Right cardiac atrium (tissue), 5 donors: ENCODE data around the gene TCTN2. TPM values are rescaled to one million over a fixed set of nuclear protein-coding genes. Genes with fewer than 3 reads are reported as not detected.
A peak's percentile ranks its signal among the peaks of the same experiment; 100 is the strongest.

Experiments used
- ATAC-seq, 2 donors: fragments of 200-7000 bp; cut with Tn5 transposase; one replicate each; pipeline versions ENCODE4 v1.8.0 to v1.9.1; 2020; ENCODE audit warnings: moderate library complexity in 2 of 2, mild to moderate bottlenecking in 1 of 2
- DNase-seq, 3 donors: peaks; one replicate each; pipeline ENCODE4 v3.0.0-alpha.2; 2020
- H3K27ac ChIP-seq: one replicate; pipeline ENCODE4 v1.5.1; 2013; ENCODE audit warnings: mild to moderate bottlenecking, low read length, control low read depth, moderate library complexity
- H3K27me3 ChIP-seq: one replicate; pipeline ENCODE4 v1.6.1; 2013; ENCODE audit not compliant: control insufficient read depth, insufficient read depth
- H3K4me1 ChIP-seq: one replicate; pipeline ENCODE4 v1.6.1; 2013; ENCODE audit warnings: low read length; ENCODE audit not compliant: control insufficient read depth, insufficient read depth
- H3K4me3 ChIP-seq: one replicate; pipeline ENCODE4 v1.5.1; 2013; ENCODE audit warnings: low read length, control low read depth
- H3K9me3 ChIP-seq: one replicate; pipeline ENCODE4 v1.6.1; 2013; ENCODE audit warnings: low read length; ENCODE audit not compliant: control insufficient read depth
- WGBS: extraction: QIAGEN DNeasy Blood & Tissue Kit; methylation state at CpG from one replicate; pipeline ENCODE4 v1.1.7; 2013; 5-methylcytosine and 5-hydroxymethylcytosine counted together
- intact Hi-C, 4 donors: fragments of 100-400 bp; cut with DNase I; formaldehyde crosslinking; loops; one replicate each; pipeline versions ENCODE4 v1.11.0 to v1.14.0; 2022 to 2023
- polyA plus RNA-seq: library from polyadenylated mRNA; stranded (reverse); fragments of 200-250 nt; gene quantifications from one replicate; pipeline ENCODE4 v1.2.3, GENCODE V29; 2013
- total RNA-seq, 4 donors: library from RNA; stranded (reverse); fragmentation: NEBNext Ultra II Directional; extraction: Animal tissue kit (Norgen Biotek cat#: 25700); gene quantifications; one replicate each; pipeline ENCODE4 v1.2.1, GENCODE V29; 2021
- donor health status: healthy with polysubstance abuse.
- donor health status: DM: no; HTN: yes; CAD: no.
- donor health status: DM: no; HTN: no; CAD: no.
- donor health status: DM: no; HTN: yes; CAD: no; lungs with severe emphysema.
- donor health status: DM: yes; HTN: yes; CAD: no.

Gene TCTN2
- total and polyA plus RNA-seq, 5 donors, result 3.2 to 5.8 (median 4.6) TPM

DNA sequence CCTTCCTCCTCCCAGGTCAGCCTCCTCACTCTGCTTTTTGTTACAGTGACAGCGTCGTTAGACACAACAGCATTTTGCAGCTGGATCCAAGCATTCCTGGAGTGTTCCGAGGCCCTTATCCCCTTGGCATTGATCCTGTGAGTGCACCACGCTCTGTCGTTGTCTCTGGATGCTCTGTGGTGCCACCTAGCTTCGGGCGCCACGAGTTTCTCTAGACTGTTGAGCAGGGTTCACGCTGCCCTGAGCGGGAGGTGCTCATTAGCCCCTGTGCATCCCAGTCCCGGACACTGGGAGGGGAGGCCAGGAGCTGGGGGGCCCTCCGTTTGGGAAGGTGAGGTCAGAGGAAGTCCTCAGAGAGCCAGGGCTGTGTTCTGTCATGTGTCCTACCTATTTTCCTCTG is 73.9 kb downstream of the TCTN2 start:
- 64% methylated on average over 12 of the region's 12 CpGs for WGBS
- ATAC-seq, result peak in 1 of 2 donors; percentile 18
- no peaks in the 10 kb centered on the region for H3K27me3 ChIP-seq

DNA sequence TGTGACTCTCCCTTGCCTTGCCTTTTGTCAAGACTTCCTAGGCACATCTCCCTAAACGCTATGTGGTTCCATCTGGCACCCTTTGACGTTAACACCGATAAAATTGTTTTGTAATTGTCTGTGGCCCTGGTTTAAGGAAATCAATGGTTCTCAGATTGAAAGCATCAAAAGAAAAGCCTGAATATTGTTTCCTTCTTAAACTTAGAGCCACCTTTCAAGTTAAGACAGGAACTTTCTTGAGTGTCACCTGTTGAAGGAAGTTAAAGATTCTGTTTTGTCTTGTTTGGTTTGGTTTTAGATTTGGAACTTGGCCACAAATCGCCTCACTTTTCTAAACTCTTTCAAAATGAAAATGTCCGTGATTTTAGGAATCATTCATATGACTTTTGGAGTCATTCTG is 76.4 kb downstream of the TCTN2 start:
- H3K27me3 ChIP-seq, result no peaks in the 10 kb centered on the region
- ATAC-seq (no peak), DNase-seq (no peak)
- H3K4me3 ChIP-seq, result no peak overlapping the region
- intact Hi-C loops, result no loop called here
- H3K4me1 ChIP-seq, result no peaks in the 10 kb centered on the region
- no peak overlapping the region for H3K27ac ChIP-seq
- 75% methylated on average over 5 of the region's 5 CpGs for WGBS
- H3K9me3 ChIP-seq, result no peaks in the 10 kb centered on the region

More for the DNA sequence above, 73.9 kb downstream of the TCTN2 start:
- Histone ChIP-seq H3K4me1 (no peaks in the 10 kb centered on the region), H3K9me3 (no peaks in the 10 kb centered on the region), H3K27ac (no peak overlapping the region), H3K4me3 (no peak overlapping the region)
- intact Hi-C loops, result no loop called here
- no peak for DNase-seq

DNA sequence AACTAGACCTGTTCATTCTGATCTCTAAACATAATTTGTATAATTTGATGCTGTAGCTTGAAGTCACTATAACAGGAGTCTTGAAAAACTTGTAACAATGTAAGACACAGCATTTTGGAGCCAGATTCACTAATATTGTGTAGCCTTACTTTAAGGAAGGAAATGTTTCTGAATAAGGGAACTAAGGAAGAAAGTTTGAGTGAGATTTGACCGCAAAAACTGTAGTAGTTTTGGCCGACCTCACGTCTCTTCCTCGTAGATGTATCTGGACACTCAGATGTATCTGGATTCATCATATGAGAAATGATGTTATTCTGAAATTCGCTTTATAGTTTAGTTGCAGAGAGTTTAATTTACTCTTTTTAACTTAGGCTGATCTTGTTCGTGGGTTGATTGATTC is 77.2 kb downstream of the TCTN2 start:
- Histone ChIP-seq H3K27me3 (no peaks in the 10 kb centered on the region), H3K9me3 (no peaks in the 10 kb centered on the region), H3K4me1 (no peaks in the 10 kb centered on the region), H3K4me3 (no peak overlapping the region), H3K27ac (no peak overlapping the region)
- ATAC-seq, result no peak
- intact Hi-C loops, result no loop called here
- no peak for DNase-seq
- 83% methylated on average over 6 of the region's 6 CpGs for WGBS

DNA sequence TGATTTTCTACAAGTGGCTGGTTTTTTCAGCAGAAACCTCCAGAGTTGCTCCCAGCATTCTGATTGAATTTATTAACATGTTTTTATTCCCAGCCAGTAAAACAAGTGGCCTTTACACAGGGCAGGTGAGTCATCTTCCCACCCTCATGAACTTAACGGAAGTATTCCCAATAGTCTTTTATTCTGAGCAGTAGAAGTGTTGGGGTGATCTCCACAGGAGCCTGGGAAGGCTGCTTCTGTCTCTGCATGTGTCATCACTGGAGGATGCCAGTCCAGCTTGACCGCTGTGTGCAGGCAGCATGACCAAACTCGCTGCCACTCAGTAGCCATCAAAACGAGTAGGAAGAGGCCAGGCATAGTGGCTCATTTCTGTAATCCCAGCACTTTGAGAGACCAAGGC is 77.7 kb downstream of the TCTN2 start:
- DNase-seq, result no peak
- Histone ChIP-seq H3K4me3 (no peak overlapping the region), H3K4me1 (no peaks in the 10 kb centered on the region), H3K9me3 (no peaks in the 10 kb centered on the region), H3K27me3 (no peaks in the 10 kb centered on the region), H3K27ac (no peak overlapping the region)
- ATAC-seq, result no peak
- WGBS, result 83% methylated on average over 4 of the region's 4 CpGs
- intact Hi-C loops, result no loop called here

DNA sequence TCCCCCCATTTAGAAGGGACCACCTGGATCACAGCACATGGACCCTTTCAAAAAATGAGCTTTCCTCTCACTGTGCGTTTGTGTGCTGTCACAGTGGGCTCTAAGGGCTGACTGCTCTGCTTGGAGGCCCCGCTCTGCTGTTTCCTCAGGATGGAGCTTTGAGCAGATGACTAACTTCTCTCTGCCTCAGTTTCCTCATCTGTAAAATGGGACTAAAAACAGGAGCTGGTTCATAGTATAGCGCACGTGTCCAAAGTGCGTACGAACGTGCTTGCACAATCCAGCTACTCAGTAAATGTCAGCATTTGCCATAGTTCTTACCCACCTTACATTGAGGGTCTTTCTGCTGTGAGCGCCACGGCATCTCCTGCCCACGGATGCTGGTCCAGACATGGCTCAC is 78.4 kb downstream of the TCTN2 start:
- ATAC-seq, result no peak
- intact Hi-C loops, result no loop called here
- 98% methylated on average over 10 of the region's 10 CpGs for WGBS

DNA sequence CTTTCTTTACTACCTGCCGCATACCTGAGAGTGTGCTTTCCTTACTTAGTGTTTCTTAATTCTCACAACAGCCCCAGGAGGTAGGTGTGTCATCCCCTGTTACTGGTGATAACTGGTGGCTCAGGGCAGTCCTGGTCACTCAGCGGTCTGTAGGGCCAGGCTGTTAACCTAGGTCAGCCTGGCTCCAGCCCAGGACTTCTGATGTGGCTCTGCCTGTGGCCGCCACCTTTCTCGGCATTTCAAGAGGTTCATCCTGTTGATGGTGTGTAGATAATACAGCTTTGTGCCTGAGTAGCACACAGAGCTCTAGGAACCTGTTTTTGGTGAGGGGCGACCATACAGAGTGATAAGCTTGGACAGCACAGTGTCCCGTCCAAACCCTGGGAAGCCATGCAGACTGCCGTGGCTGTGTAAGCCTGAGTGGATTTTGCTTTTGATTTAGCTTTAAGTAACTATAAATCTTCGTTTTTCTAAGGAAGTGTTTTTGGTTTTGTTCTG is 79.3 kb downstream of the TCTN2 start:
- ATAC-seq (no peak), DNase-seq (no peak)
- intact Hi-C loops, result no loop called here

More for the DNA sequence above, 78.4 kb downstream of the TCTN2 start:
- no peaks in the 10 kb centered on the region for H3K27me3 ChIP-seq
- H3K9me3 ChIP-seq, result no peaks in the 10 kb centered on the region
- H3K27ac ChIP-seq, result no peak overlapping the region
- H3K4me1 ChIP-seq, result no peaks in the 10 kb centered on the region
- H3K4me3 ChIP-seq, result no peak overlapping the region
- DNase-seq, result no peak

DNA sequence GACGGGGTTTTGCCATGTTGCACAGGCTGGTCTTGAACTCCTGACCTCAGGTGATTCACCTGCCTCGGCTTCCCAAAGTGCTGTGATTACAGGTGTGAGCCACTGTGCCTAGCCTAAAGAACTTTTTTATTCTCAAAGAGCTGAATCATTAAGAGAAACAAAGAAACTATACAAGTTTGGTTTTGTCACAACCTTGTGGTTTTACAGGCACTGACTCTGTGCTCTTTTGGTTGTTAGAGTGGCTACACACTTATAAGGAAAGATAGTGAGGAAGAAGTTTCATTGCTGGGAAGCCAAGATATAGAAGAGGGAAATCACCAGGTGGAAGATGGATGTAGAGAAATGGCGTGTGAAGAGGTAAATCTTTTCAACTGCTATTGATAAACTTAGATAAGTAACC is 81.1 kb downstream of the TCTN2 start:
- H3K27ac ChIP-seq, result no peak overlapping the region
- ATAC-seq (no peak), DNase-seq (no peak)
- intact Hi-C loops, result no loop called here
- H3K27me3 ChIP-seq, result no peaks in the 10 kb centered on the region
- 96% methylated on average over 3 of the region's 3 CpGs for WGBS
- no peak overlapping the region for H3K4me3 ChIP-seq
- no peaks in the 10 kb centered on the region for H3K4me1 ChIP-seq
- H3K9me3 ChIP-seq, result no peaks in the 10 kb centered on the region

More for the DNA sequence above, 79.3 kb downstream of the TCTN2 start:
- H3K27me3 ChIP-seq, result no peaks in the 10 kb centered on the region
- no peaks in the 10 kb centered on the region for H3K4me1 ChIP-seq
- H3K27ac ChIP-seq, result no peak overlapping the region
- H3K4me3 ChIP-seq, result no peak overlapping the region
- H3K9me3 ChIP-seq, result no peaks in the 10 kb centered on the region
- 85% methylated on average over 8 of the region's 8 CpGs for WGBS

DNA sequence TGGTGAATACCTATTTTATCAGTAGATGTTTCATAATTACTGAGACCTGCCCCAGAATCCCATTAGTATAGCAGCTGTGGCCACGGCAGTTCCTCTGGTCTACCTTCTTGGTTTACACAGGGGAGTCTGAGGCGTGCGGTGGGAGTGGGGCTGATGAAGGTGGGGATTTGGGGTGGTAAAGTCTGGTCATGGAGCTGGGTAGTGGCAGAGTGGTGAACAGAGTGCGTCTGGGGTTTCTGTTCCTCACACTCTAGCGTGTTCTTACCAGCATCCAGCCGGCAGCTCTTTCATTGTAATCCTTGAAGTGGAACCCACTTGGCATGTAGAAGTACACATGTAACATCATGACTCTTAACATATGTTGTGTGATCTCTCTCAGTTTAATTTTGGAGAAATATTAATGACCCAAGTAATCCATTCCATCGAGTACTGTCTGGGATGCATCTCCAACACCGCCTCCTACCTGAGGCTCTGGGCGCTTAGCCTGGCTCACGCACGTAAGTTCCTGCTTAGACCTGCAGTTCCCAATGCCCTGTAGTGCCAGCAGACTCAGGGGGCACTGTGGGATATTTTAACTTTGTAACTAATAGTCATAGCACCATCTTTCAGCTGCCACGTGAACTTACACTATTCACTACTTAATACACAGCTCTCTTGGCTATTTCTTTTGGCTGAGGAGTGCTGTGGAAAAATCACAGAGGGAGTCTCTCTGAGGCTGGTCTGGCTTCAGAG is 83.3 kb downstream of the TCTN2 start:
- ATAC-seq, result peak in 1 of 2 donors; percentile 29
- no peaks in the 10 kb centered on the region for H3K9me3 ChIP-seq
- H3K4me1 ChIP-seq, result no peaks in the 10 kb centered on the region
- no peak for DNase-seq
- no peaks in the 10 kb centered on the region for H3K27me3 ChIP-seq
- H3K4me3 ChIP-seq, result no peak overlapping the region
- no peak overlapping the region for H3K27ac ChIP-seq
- intact Hi-C loops, result no loop called here
- 97% methylated on average over 12 of the region's 12 CpGs for WGBS

DNA sequence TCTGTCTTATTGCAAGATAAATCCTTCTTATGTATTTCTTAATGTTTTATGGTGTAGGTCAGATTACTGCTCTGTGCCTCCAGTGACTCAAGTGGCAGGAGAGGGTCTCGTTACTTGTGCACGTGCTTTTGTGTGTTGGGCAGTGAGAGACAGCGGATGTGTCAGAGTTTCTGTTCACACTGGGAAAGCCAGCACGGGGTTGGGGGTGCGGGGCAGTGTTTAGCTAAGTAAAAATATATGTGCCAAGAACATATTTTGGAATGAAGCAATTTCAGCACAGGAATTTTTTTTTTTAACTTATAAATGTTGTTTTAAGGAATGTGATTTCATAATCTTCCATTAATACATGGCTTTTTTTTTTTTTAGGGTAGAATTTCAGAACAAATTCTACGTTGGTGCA is 86.6 kb downstream of the TCTN2 start:
- ATAC-seq (no peak), DNase-seq (no peak)
- Histone ChIP-seq H3K9me3 (no peaks in the 10 kb centered on the region), H3K4me3 (no peak overlapping the region), H3K27ac (no peak overlapping the region), H3K27me3 (no peaks in the 10 kb centered on the region), H3K4me1 (peaks cover 1% of the 10 kb centered on the region)
- 78% methylated on average over 6 of the region's 6 CpGs for WGBS
- intact Hi-C loops, result no loop called here

Other genes with a start within 250 kb of the TCTN2 start
- 1 to 10 TPM; 3.4 to 4.0 (median 3.8) TPM for gene RILPL2, start 234.4 kb upstream of the TCTN2 start, total RNA-seq
- 4.3 TPM for gene RILPL2, start 234.4 kb upstream of the TCTN2 start, polyA plus RNA-seq
- gene SNRNP35, start 213.0 kb upstream of the TCTN2 start, total RNA-seq, result 10 to 100 TPM; 19.2 to 26.6 (median 26.1) TPM
- gene SNRNP35, start 213.0 kb upstream of the TCTN2 start, polyA plus RNA-seq, result 48.1 TPM
- 100 to 1,000 TPM; 118 to 146 (median 133) TPM for gene RILPL1, start 137.4 kb upstream of the TCTN2 start, total RNA-seq
- 127 TPM for gene RILPL1, start 137.4 kb upstream of the TCTN2 start, polyA plus RNA-seq
- gene TMED2, start 86.6 kb upstream of the TCTN2 start, total RNA-seq, result 100 to 1,000 TPM; 161 to 253 (median 180) TPM
- gene TMED2, start 86.6 kb upstream of the TCTN2 start, polyA plus RNA-seq, result 90.9 TPM
- gene DDX55, start 69.0 kb upstream of the TCTN2 start, total RNA-seq, result 1 to 10 TPM; 7.7 to 8.3 (median 8.2) TPM
- 6.6 TPM for gene DDX55, start 69.0 kb upstream of the TCTN2 start, polyA plus RNA-seq
- gene EIF2B1, start 37.4 kb upstream of the TCTN2 start, total RNA-seq, result 10 to 100 TPM; 28.5 to 30.6 (median 29.3) TPM
- gene EIF2B1, start 37.4 kb upstream of the TCTN2 start, polyA plus RNA-seq, result 20.8 TPM
- 10 to 100 TPM; 12.5 to 15.3 (median 13.1) TPM for gene GTF2H3, start 37.3 kb upstream of the TCTN2 start, total RNA-seq
- gene GTF2H3, start 37.3 kb upstream of the TCTN2 start, polyA plus RNA-seq, result 5.6 TPM
- gene ATP6V0A2, start 41.2 kb downstream of the TCTN2 start, total RNA-seq, result 10 to 100 TPM; 11.6 to 19.7 (median 13.4) TPM
- gene ATP6V0A2, start 41.2 kb downstream of the TCTN2 start, polyA plus RNA-seq, result 4.6 TPM
- gene DNAH10, start 91.2 kb downstream of the TCTN2 start, total RNA-seq, result under 1 TPM in 3 of 4 donors, not detected in 1; 0.06 to 0.09 (median 0.06) TPM
- gene DNAH10, start 91.2 kb downstream of the TCTN2 start, polyA plus RNA-seq, result 0.11 TPM